ENCODE data around the gene FBRSL1.

GRCh38 chr12:132475304-132476037 is 14.5 kb upstream of the FBRSL1 start:
- TF ChIP-seq ZFP3 (CRISPR knock-in tag; IDR thresholded peaks at IDR 0.05) (no peak), RARB (CRISPR knock-in tag; IDR thresholded peaks at IDR 0.05) (no peak), ZNF8 (CRISPR knock-in tag; IDR thresholded peaks at IDR 0.05) (no peak), TSHZ2 (CRISPR knock-in tag; IDR thresholded peaks at IDR 0.05) (no peak)
- TF ChIP-seq, protein P1, sequence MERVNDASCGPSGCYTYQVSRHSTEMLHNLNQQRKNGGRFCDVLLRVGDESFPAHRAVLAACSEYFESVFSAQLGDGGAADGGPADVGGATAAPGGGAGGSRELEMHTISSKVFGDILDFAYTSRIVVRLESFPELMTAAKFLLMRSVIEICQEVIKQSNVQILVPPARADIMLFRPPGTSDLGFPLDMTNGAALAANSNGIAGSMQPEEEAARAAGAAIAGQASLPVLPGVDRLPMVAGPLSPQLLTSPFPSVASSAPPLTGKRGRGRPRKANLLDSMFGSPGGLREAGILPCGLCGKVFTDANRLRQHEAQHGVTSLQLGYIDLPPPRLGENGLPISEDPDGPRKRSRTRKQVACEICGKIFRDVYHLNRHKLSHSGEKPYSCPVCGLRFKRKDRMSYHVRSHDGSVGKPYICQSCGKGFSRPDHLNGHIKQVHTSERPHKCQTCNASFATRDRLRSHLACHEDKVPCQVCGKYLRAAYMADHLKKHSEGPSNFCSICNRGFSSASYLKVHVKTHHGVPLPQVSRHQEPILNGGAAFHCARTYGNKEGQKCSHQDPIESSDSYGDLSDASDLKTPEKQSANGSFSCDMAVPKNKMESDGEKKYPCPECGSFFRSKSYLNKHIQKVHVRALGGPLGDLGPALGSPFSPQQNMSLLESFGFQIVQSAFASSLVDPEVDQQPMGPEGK (CRISPR knock-in tag; IDR thresholded peaks at IDR 0.05; ENCODE audit: borderline replicate concordance) = no peak
